SU-DHL-6 (cell line): ENCODE results near the gene SHISAL1.

Source experiments
- H2AFZ ChIP-seq: fragments of 200-600 bp; sonication (generic); 2 replicates; pipeline ENCODE4 v1.6.1; 2014; ENCODE audit warnings: low read depth, mild to moderate bottlenecking, moderate library complexity, mixed read lengths, antibody characterized with exemption, low read length; ENCODE audit not compliant: severe bottlenecking
- H3F3A ChIP-seq: fragments of 200-600 bp; shearing (Covaris generic); 2 replicates; pipeline ENCODE4 v1.6.0; 2016; ENCODE audit warnings: antibody characterized with exemption, mild to moderate bottlenecking; ENCODE audit not compliant: insufficient read depth
- H3K27ac ChIP-seq: fragments of 200-600 bp; sonication (generic); 2 replicates; pipeline ENCODE4 v1.5.1; 2016; ENCODE audit warnings: low read depth, mild to moderate bottlenecking, low read length, moderate library complexity, mixed read lengths
- H3K27me3 ChIP-seq: fragments of 200-600 bp; sonication (generic), shearing (Covaris generic); 2 replicates; pipeline ENCODE4 v1.6.0; 2014; ENCODE audit warnings: mild to moderate bottlenecking, low read length
- H3K36me3 ChIP-seq: fragments of 200-600 bp; sonication (generic); 2 replicates; pipeline ENCODE4 v1.6.1; 2014; ENCODE audit warnings: mild to moderate bottlenecking, low read length, mixed read lengths
- H3K4me2 ChIP-seq: fragments of 300-600, 200-600 bp; shearing (Covaris generic), sonication (generic); 2 replicates; pipeline ENCODE4 v1.6.0; 2014; ENCODE audit warnings: low read length, low read depth, mild to moderate bottlenecking; ENCODE audit not compliant: poor library complexity, severe bottlenecking
- H3K4me3 ChIP-seq: fragments of 200-600 bp; sonication (generic); 2 replicates; pipeline ENCODE4 v1.5.1; 2014; ENCODE audit warnings: antibody characterized with exemption, low read length, mild to moderate bottlenecking, mixed read lengths; ENCODE audit not compliant: insufficient read depth, poor library complexity, severe bottlenecking
- H3K79me2 ChIP-seq: fragments of 200-600 bp; sonication (generic); 2 replicates; pipeline ENCODE4 v1.6.1; 2014; ENCODE audit warnings: mild to moderate bottlenecking, low read length, moderate library complexity; ENCODE audit not compliant: insufficient read depth
- H3K9ac ChIP-seq: fragments of 200-600 bp; sonication (generic); 2 replicates; pipeline ENCODE4 v1.7.0; 2014; ENCODE audit warnings: mild to moderate bottlenecking, low read length
- H3K9me2 ChIP-seq: fragments of 200-600 bp; sonication (generic); replicated peaks from 2 replicates; pipeline ENCODE4 v1.6.1; 2014; ENCODE audit warnings: low read length; ENCODE audit not compliant: insufficient read depth
- H3K9me3 ChIP-seq: fragments of 200-600 bp; sonication (generic); 2 replicates; pipeline ENCODE4 v1.6.1; 2014; ENCODE audit warnings: low read length, mixed read lengths; ENCODE audit not compliant: insufficient read depth
- H4K20me1 ChIP-seq: fragments of 200-600 bp; sonication (generic); 2 replicates; pipeline ENCODE4 v1.6.1; 2014; ENCODE audit warnings: low read depth, mild to moderate bottlenecking, antibody characterized with exemption, low read length, moderate library complexity, mixed read lengths
- EZH2phosphoT487 ChIP-seq: fragments of 200-600 bp; sonication (generic), shearing (Covaris generic); conservative IDR thresholded peaks from 2 replicates; pipeline ENCODE4 v1.6.1; 2018; ENCODE audit warnings: mild to moderate bottlenecking, antibody characterized with exemption, low read length, moderate library complexity, mixed read lengths
- TF ChIP-seq, protein P1 (sequence below): fragments of 200-600 bp; sonication (generic); IDR thresholded peaks from one replicate; pipeline ENCODE4 v1.5.1; 2017; ENCODE audit warnings: antibody characterized with exemption, mild to moderate bottlenecking, low read length, moderate library complexity; ENCODE audit not compliant: insufficient read depth, poor library complexity, severe bottlenecking

Gene SHISAL1

DNA sequence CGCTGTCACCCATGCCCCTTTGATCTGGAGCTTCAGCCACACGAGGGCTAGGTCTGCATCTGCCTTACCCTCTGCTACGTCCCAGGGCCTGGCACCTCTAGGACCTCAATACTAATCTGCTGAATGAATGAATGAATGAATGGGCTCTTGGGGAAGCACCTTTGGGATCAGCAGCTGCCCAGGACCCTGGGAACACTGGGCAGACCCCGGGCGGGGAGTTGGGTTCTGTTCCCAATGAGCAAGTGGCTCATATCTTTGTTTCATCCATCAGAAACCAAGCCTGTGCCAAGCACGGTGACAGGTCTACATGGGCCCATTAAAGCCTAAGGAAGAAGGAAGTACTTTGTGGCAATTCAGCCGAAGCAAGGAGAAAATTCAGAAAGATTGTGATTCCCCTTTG, 41.5 kb upstream of the SHISAL1 start:
- Histone ChIP-seq H3K4me3 (no peak overlapping the region), H3K9me2 (no peaks in the 10 kb centered on the region), H4K20me1 (no peaks in the 10 kb centered on the region), H3K9me3 (no peaks in the 10 kb centered on the region), H3K27ac (no peak overlapping the region), H3K36me3 (no peaks in the 10 kb centered on the region), H3K9ac (no peak overlapping the region), H2AFZ (no peak overlapping the region), H3F3A (no peaks in the 10 kb centered on the region), H3K79me2 (no peaks in the 10 kb centered on the region), H3K4me2 (no peak overlapping the region), H3K27me3 (no peaks in the 10 kb centered on the region)
- TF ChIP-seq, protein P1, sequence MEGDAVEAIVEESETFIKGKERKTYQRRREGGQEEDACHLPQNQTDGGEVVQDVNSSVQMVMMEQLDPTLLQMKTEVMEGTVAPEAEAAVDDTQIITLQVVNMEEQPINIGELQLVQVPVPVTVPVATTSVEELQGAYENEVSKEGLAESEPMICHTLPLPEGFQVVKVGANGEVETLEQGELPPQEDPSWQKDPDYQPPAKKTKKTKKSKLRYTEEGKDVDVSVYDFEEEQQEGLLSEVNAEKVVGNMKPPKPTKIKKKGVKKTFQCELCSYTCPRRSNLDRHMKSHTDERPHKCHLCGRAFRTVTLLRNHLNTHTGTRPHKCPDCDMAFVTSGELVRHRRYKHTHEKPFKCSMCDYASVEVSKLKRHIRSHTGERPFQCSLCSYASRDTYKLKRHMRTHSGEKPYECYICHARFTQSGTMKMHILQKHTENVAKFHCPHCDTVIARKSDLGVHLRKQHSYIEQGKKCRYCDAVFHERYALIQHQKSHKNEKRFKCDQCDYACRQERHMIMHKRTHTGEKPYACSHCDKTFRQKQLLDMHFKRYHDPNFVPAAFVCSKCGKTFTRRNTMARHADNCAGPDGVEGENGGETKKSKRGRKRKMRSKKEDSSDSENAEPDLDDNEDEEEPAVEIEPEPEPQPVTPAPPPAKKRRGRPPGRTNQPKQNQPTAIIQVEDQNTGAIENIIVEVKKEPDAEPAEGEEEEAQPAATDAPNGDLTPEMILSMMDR, result no peak
- no peak for TF ChIP-seq EZH2phosphoT487

DNA sequence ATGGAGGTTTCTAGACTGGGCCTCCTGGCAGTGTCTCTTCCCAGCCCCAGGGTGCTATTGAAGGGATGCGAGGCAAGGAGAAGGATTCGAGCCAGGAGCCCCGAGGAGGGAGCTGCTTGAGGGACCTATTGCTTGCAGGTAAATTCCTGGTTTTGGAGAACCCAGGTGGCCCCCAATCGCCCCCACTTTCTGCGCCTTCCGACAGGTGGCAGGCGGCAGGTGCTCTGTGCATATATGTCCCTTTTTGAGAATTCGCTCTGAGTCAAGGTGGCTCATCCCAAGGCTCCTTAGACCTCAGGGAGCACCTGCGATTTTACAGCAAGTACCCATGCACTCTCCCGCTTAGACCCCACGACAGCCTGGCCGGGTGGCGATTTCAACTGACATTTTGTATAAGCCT, 40.3 kb upstream of the SHISAL1 start:
- Histone ChIP-seq H3K27ac (no peak overlapping the region), H3K9me2 (no peaks in the 10 kb centered on the region), H3K4me2 (no peak overlapping the region), H3K79me2 (no peaks in the 10 kb centered on the region), H3K36me3 (no peaks in the 10 kb centered on the region), H3K9me3 (no peaks in the 10 kb centered on the region), H2AFZ (no peak overlapping the region), H3K27me3 (no peaks in the 10 kb centered on the region), H3K4me3 (no peak overlapping the region), H4K20me1 (no peaks in the 10 kb centered on the region), H3K9ac (no peak overlapping the region), H3F3A (no peaks in the 10 kb centered on the region)
- no peak for TF ChIP-seq EZH2phosphoT487
- TF ChIP-seq, protein P1, result no peak

DNA sequence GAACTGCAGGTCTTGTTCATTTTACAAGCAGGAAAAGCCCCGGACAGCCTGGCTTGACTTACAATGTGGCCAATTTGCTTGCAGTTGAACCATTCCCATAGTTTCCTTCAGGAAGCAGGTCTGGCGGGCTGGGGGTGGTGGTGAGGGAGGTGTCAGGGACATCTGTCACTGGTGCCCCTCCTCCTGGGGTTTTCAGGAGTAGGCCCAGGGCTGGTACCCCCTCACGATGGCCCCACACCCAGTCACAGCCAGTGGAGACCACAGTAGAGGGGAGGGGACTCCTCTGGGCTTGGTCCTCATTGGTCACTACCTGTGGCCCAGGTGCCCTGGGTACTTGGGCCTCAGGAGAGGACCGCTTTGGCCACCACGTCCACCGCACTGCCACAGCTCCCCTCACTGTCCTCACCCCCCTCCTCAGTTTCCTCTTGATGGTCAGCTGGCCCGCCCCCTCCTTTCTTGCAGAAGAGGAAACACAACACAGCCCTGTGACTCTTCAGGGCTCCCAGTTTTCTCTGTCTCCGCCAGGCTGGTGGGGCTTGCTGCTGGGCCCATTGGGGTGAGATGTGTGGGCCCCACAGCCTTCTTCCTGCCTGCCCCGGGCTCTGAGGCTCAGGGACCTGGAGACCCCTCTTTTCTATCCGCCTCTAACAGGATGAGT, 39.8 kb upstream of the SHISAL1 start:
- no peaks in the 10 kb centered on the region for H3K79me2 ChIP-seq
- H4K20me1 ChIP-seq, result no peaks in the 10 kb centered on the region

More for the DNA sequence above, 39.8 kb upstream of the SHISAL1 start:
- Histone ChIP-seq H3K36me3 (no peaks in the 10 kb centered on the region), H3K9ac (no peak overlapping the region), H3F3A (no peaks in the 10 kb centered on the region), H3K27me3 (no peaks in the 10 kb centered on the region), H3K27ac (no peak overlapping the region), H3K9me2 (no peaks in the 10 kb centered on the region), H3K4me3 (no peak overlapping the region), H3K9me3 (no peaks in the 10 kb centered on the region), H3K4me2 (no peak overlapping the region), H2AFZ (no peak overlapping the region)
- TF ChIP-seq, protein P1, result no peak
- no peak for TF ChIP-seq EZH2phosphoT487
